Chondrocyte (in vitro differentiated cells): Measurements from ENCODE around the gene SRGAP1. TPM values are rescaled to one million over a fixed set of nuclear protein-coding genes. Genes with fewer than 3 reads are reported as not detected.
A peak's percentile ranks its signal among the peaks of the same experiment; 100 is the strongest.

Source experiments
- DNase-seq: peaks from one replicate; pipeline ENCODE4 v3.0.0; 2021; ENCODE audit warnings: mixed read lengths, low spot score
- H3K27ac Mint-ChIP-seq: one replicate; pipeline ENCODE4 v1.8.0; 2021; ENCODE audit warnings: mild to moderate bottlenecking, moderate library complexity, mixed read lengths; ENCODE audit not compliant: unreplicated experiment
- H3K27me3 Mint-ChIP-seq: 2 replicates; pipeline ENCODE4 v1.8.0; 2021; ENCODE audit warnings: low read depth, mixed read lengths
- H3K36me3 Mint-ChIP-seq: 2 replicates; pipeline ENCODE4 v1.8.0; 2021; ENCODE audit warnings: low read depth, mixed read lengths
- H3K4me1 Mint-ChIP-seq: 2 replicates; pipeline ENCODE4 v1.8.0; 2021; ENCODE audit warnings: low read depth, mild to moderate bottlenecking, mixed read lengths
- H3K4me3 Mint-ChIP-seq: one replicate; pipeline ENCODE4 v1.8.0; 2021; ENCODE audit warnings: mild to moderate bottlenecking, moderate library complexity, mixed read lengths; ENCODE audit not compliant: unreplicated experiment
- H3K9me3 Mint-ChIP-seq: 2 replicates; pipeline ENCODE4 v1.8.0; 2021; ENCODE audit warnings: low read depth, mixed read lengths
- CTCF ChIP-seq: fragments of 200-600 bp; sonication (generic); IDR thresholded peaks from 2 replicates; pipeline ENCODE4 v1.5.0; 2021; ENCODE audit warnings: antibody characterized with exemption, mild to moderate bottlenecking, moderate library complexity
- total RNA-seq: library from RNA; stranded (reverse); gene quantifications from 3 replicates; pipeline ENCODE4 v1.2.1, GENCODE V29; 2021

SRGAP1 gene
- total RNA-seq, 1 donor from 2014 or later, result 13.2 TPM

- TF ChIP-seq CTCF, result peak; percentile 73
- no peak for DNase-seq
- Mint-ChIP-seq H3K36me3 (peaks cover 20% of the 10 kb centered on the region), H3K27ac (no peak overlapping the region), H3K9me3 (no peaks in the 10 kb centered on the region), H3K4me1 (peaks cover 3% of the 10 kb centered on the region), H3K4me3 (no peak overlapping the region), H3K27me3 (no peaks in the 10 kb centered on the region)
Measured at GRCh38 chr12:64077922-64078321, 233.4 kb downstream of the SRGAP1 start.

- peaks cover 12% of the 10 kb centered on the region for H3K4me1 Mint-ChIP-seq
- peaks cover 14% of the 10 kb centered on the region for H3K36me3 Mint-ChIP-seq
- DNase-seq, result no peak
- no peak overlapping the region for H3K4me3 Mint-ChIP-seq
- H3K9me3 Mint-ChIP-seq, result no peaks in the 10 kb centered on the region
- no peak for TF ChIP-seq CTCF
- no peak overlapping the region for H3K27ac Mint-ChIP-seq
- no peaks in the 10 kb centered on the region for H3K27me3 Mint-ChIP-seq
Measured at GRCh38 chr12:64080319-64081007, 236.0 kb downstream of the SRGAP1 start.

GRCh38 chr12:64081008-64081404, 236.5 kb downstream of the SRGAP1 start:
- no peaks in the 10 kb centered on the region for H3K27me3 Mint-ChIP-seq
- H3K27ac Mint-ChIP-seq, result no peak overlapping the region
- H3K36me3 Mint-ChIP-seq, result peaks cover 14% of the 10 kb centered on the region
- no peak for TF ChIP-seq CTCF
- H3K9me3 Mint-ChIP-seq, result no peaks in the 10 kb centered on the region
- peaks cover 12% of the 10 kb centered on the region for H3K4me1 Mint-ChIP-seq
- H3K4me3 Mint-ChIP-seq, result no peak overlapping the region
- no peak for DNase-seq

- DNase-seq, result no peak
- Mint-ChIP-seq H3K4me3 (no peak overlapping the region), H3K36me3 (peaks cover 13% of the 10 kb centered on the region), H3K9me3 (no peaks in the 10 kb centered on the region), H3K27ac (no peak overlapping the region), H3K4me1 (peaks cover 12% of the 10 kb centered on the region), H3K27me3 (no peaks in the 10 kb centered on the region)
- no peak for TF ChIP-seq CTCF
Measured at GRCh38 chr12:64082116-64082515, 237.6 kb downstream of the SRGAP1 start.

- H3K27me3 Mint-ChIP-seq, result no peaks in the 10 kb centered on the region
- peaks cover 15% of the 10 kb centered on the region for H3K4me1 Mint-ChIP-seq
- TF ChIP-seq CTCF, result no peak
- H3K4me3 Mint-ChIP-seq, result no peak overlapping the region
- peaks cover 13% of the 10 kb centered on the region for H3K36me3 Mint-ChIP-seq
- H3K9me3 Mint-ChIP-seq, result no peaks in the 10 kb centered on the region
- no peak overlapping the region for H3K27ac Mint-ChIP-seq
- no peak for DNase-seq
Measured at GRCh38 chr12:64082866-64083268, 238.4 kb downstream of the SRGAP1 start.
